K562 treated with DMSO at 1 percent for 4 hours (cell line): ENCODE measurements around the gene FOXC2. TPM values are rescaled to one million over a fixed set of nuclear protein-coding genes. Genes with fewer than 3 reads are reported as not detected.

Experiments used
- total RNA-seq: library from RNA; unstranded; fragments of 300-600 nt; gene quantifications from 2 replicates; pipeline ENCODE4 v1.2.3, GENCODE V29; 2022; ENCODE audit not compliant: insufficient read depth

The FOXC2 gene
- total RNA-seq: 0.27 and 1.2 TPM in 2 replicates

GRCh38 chr16:86566601-86566965, at the start of gene FOXC2:
Gene FOXC2, plus strand, starts transcription at chr16:86566829. Its CDS starts 507 bp downstream, at chr16:86567336.

GRCh38 chr16:86554917-86555703, 11.5 kb upstream of the FOXC2 start, which contains the start of gene MTHFSD:
Gene MTHFSD, minus strand, starts transcription at chr16:86555235. Its CDS starts 51 bp downstream, at chr16:86555184.

GRCh38 chr16:86578061-86578599, 11.5 kb downstream of the FOXC2 start, which contains the start of gene FOXL1:
Gene FOXL1, plus strand, starts transcription at chr16:86578549. Its CDS starts 175 bp downstream, at chr16:86578724.

Other genes starting within 250 kb of the FOXC2 start
- not detected in 2 replicates for gene FOXF1, start 56.3 kb upstream of the FOXC2 start, total RNA-seq
- gene MTHFSD, start 11.6 kb upstream of the FOXC2 start, total RNA-seq: 6.3 and 8.2 TPM in 2 replicates
- gene FOXL1, start 11.7 kb downstream of the FOXC2 start, total RNA-seq: not detected in 2 replicates